K562 (cell line): Measurements from ENCODE around the gene RHCG. TPM values are rescaled to one million over a fixed set of nuclear protein-coding genes. Genes with fewer than 3 reads are reported as not detected.
A peak's percentile ranks its signal among the peaks of the same experiment; 100 is the strongest.

ENCODE experiments used
- BMI1 ChIP-seq: fragments of 150-350 bp; IDR thresholded peaks from 2 replicates; pipeline ENCODE4 v1.6.1; 2014; ENCODE audit warnings: low read length
- CAMTA2 ChIP-seq: fragments of 250-450 bp; sonication (Bioruptor Pico); conservative IDR thresholded peaks from 2 replicates; pipeline ENCODE4 v1.5.1; 2022
- DIDO1 ChIP-seq: fragments of 450-650 bp; IDR thresholded peaks from 2 replicates; pipeline ENCODE4 v1.6.1; 2016; ENCODE audit warnings: low read depth, missing biosample characterization, missing genetic modification characterization
- EZH2 ChIP-seq: IDR thresholded peaks from 2 replicates; pipeline ENCODE4 v1.6.1; 2012; ENCODE audit warnings: low read depth, mild to moderate bottlenecking, inconsistent platforms, low read length, borderline replicate concordance
- JUNB ChIP-seq: fragments of 450-650 bp; formaldehyde crosslinking; conservative IDR thresholded peaks from 2 replicates; pipeline ENCODE4 v1.4.0; 2020; ENCODE audit warnings: mild to moderate bottlenecking
- NR2C1 ChIP-seq, 2 experiments: fragments of 450-650 bp; IDR thresholded peaks; 2 replicates each; pipeline ENCODE4 v1.6.1; 2017; ENCODE audit warnings: mild to moderate bottlenecking in 2 of 2, antibody characterized with exemption in 1 of 2, inconsistent platforms in 1 of 2, missing compliant biosample characterization in 1 of 2, missing genetic modification characterization in 1 of 2
- POLR2A ChIP-seq: fragments of 450-650 bp; conservative IDR thresholded peaks from 2 replicates; pipeline ENCODE4 v1.6.1; 2016
- POLR2H ChIP-seq: IDR thresholded peaks from 2 replicates; pipeline ENCODE4 v1.6.1; 2016; ENCODE audit warnings: missing genetic modification characterization, low read depth, mild to moderate bottlenecking, control low read depth, missing compliant biosample characterization, moderate library complexity
- RNF2 ChIP-seq: sonication (generic); IDR thresholded peaks from 2 replicates; pipeline ENCODE4 v1.6.1; 2016
- SIX5 ChIP-seq, 2 experiments: IDR thresholded peaks; 2 replicates each; pipeline ENCODE4 v1.6.1; 2011; ENCODE audit warnings: low read length in 2 of 2, borderline replicate concordance in 1 of 2, low read depth in 1 of 2, mild to moderate bottlenecking in 1 of 2, moderate library complexity in 1 of 2; ENCODE audit not compliant: insufficient read depth in 1 of 2
- SNIP1 ChIP-seq: fragments of 450-650 bp; IDR thresholded peaks from 2 replicates; pipeline ENCODE4 v1.7.1; 2017; ENCODE audit warnings: low read depth, mild to moderate bottlenecking
- TRIM24 ChIP-seq, 2 experiments: fragments of 450-650 bp; IDR thresholded peaks; 2 replicates each; pipeline ENCODE4 v1.6.1; 2016
- ZBTB8A ChIP-seq: fragments of 450-650 bp; IDR thresholded peaks from 2 replicates; pipeline ENCODE4 v1.6.1; 2018; ENCODE audit warnings: mild to moderate bottlenecking, moderate library complexity; ENCODE audit not compliant: partially characterized antibody
- ZNF785 ChIP-seq: fragments of 250-450 bp; sonication (Bioruptor Pico); IDR thresholded peaks from 2 replicates; pipeline ENCODE4 v1.4.0; 2020; ENCODE audit warnings: mild to moderate bottlenecking
- polyA plus RNA-seq, 8 experiments: library from polyadenylated mRNA; depleted of rRNA in 4 of 8; stranded (reverse) in 5 of 8; unstranded in 3 of 8; fragments of >200 nt; fragmentation: Nextera tagmentation in 2 of 8; fragmentation: Illumina TruSeq in 1 of 8; extraction: Ambion mirVana in 2 of 8; extraction: Trizol in 1 of 8; gene quantifications; 2 replicates each; pipeline versions ENCODE4 v1.2.1 to v1.2.3, GENCODE V29; 2011 to 2014; ENCODE audit warnings: inconsistent platforms in 1 of 8, missing spikeins in 1 of 8
- total RNA-seq, 7 experiments: library from RNA; depleted of rRNA in 6 of 7; stranded (reverse); fragments of >200 nt in 6 of 7; fragmentation: Illumina TruSeq in 2 of 7; extraction: Trizol in 2 of 7; gene quantifications; 2 replicates each; pipeline versions ENCODE4 v1.2.1 to v1.2.3, GENCODE V29; 2011 to 2021; ENCODE audit warnings: low replicate concordance in 1 of 7
- TF ChIP-seq, protein P1 (sequence below), 2 experiments: fragments of 450-650 bp in 1 of 2; sonication (generic) in 1 of 2; formaldehyde crosslinking in 1 of 2; IDR thresholded peaks; 2 replicates each; pipeline versions ENCODE4 v1.7.1 to v1.9.0; 2016 to 2022; ENCODE audit warnings: inconsistent platforms in 1 of 2, mild to moderate bottlenecking in 1 of 2, missing genetic modification reagents in 1 of 2
- TF ChIP-seq, protein P2 (sequence below): fragments of 450-650 bp; conservative IDR thresholded peaks from 2 replicates; pipeline ENCODE4 v1.6.1; 2016; ENCODE audit warnings: missing genetic modification characterization, low read depth, mild to moderate bottlenecking, missing compliant biosample characterization, moderate library complexity
- TF ChIP-seq, protein P3 (sequence below): fragments of 450-650 bp; IDR thresholded peaks from 2 replicates; pipeline ENCODE4 v1.7.0; 2016; ENCODE audit warnings: borderline replicate concordance
- TF ChIP-seq, protein P4 (sequence below): sonication (generic); formaldehyde crosslinking; IDR thresholded peaks from 2 replicates; pipeline ENCODE4 v1.8.0; 2022; ENCODE audit warnings: mild to moderate bottlenecking, missing genetic modification reagents

The RHCG gene
- total and polyA plus RNA-seq, 9 of the 15 experiments (the other 6 are each of a cell fraction or from before 2014, with no cell fraction given): not detected

DNA sequence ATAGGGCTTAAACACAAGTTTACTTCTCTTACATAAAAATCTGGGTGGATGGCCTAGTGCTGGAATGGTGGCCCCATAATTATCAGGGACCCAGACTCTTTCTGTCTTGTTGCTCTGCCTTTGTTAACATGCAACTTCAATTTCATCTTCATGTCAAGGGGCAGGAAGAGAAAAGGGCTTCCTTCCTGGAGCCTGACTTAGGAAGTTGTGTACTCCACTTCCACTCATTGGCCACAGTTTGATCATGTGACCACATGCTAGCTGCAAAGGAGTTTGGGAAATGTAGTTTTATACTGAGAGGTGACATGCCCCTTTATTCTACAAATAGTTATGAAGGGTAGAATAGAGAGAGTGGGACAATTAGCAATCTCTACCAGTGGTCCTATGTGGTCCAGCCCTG, 39.3 kb downstream of the RHCG start (continued):
- TF ChIP-seq, protein P1, sequence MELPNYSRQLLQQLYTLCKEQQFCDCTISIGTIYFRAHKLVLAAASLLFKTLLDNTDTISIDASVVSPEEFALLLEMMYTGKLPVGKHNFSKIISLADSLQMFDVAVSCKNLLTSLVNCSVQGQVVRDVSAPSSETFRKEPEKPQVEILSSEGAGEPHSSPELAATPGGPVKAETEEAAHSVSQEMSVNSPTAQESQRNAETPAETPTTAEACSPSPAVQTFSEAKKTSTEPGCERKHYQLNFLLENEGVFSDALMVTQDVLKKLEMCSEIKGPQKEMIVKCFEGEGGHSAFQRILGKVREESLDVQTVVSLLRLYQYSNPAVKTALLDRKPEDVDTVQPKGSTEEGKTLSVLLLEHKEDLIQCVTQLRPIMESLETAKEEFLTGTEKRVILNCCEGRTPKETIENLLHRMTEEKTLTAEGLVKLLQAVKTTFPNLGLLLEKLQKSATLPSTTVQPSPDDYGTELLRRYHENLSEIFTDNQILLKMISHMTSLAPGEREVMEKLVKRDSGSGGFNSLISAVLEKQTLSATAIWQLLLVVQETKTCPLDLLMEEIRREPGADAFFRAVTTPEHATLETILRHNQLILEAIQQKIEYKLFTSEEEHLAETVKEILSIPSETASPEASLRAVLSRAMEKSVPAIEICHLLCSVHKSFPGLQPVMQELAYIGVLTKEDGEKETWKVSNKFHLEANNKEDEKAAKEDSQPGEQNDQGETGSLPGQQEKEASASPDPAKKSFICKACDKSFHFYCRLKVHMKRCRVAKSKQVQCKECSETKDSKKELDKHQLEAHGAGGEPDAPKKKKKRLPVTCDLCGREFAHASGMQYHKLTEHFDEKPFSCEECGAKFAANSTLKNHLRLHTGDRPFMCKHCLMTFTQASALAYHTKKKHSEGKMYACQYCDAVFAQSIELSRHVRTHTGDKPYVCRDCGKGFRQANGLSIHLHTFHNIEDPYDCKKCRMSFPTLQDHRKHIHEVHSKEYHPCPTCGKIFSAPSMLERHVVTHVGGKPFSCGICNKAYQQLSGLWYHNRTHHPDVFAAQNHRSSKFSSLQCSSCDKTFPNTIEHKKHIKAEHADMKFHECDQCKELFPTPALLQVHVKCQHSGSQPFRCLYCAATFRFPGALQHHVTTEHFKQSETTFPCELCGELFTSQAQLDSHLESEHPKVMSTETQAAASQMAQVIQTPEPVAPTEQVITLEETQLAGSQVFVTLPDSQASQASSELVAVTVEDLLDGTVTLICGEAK (IDR thresholded peaks at IDR 0.05): peak; percentile 72
- TF ChIP-seq, protein P1 (CRISPR knock-in tag; IDR thresholded peaks at IDR 0.05): no peak
- no peak for TF ChIP-seq TRIM24 (IDR thresholded peaks at IDR 0.05)
- no peak for TF ChIP-seq JUNB (CRISPR knock-in tag)
- TF ChIP-seq SIX5 (IDR thresholded peaks at IDR 0.05; ENCODE audit: borderline replicate concordance in 1 of 2, insufficient read depth in 1 of 2, low read depth in 1 of 2, low read length in 2 of 2): peak; percentile 61 to 62
- TF ChIP-seq, protein P2, sequence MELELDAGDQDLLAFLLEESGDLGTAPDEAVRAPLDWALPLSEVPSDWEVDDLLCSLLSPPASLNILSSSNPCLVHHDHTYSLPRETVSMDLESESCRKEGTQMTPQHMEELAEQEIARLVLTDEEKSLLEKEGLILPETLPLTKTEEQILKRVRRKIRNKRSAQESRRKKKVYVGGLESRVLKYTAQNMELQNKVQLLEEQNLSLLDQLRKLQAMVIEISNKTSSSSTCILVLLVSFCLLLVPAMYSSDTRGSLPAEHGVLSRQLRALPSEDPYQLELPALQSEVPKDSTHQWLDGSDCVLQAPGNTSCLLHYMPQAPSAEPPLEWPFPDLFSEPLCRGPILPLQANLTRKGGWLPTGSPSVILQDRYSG (tag): no peak
- no peak for TF ChIP-seq ZBTB8A
- TF ChIP-seq POLR2H (tag): no peak
- no peak for TF ChIP-seq POLR2A
- no peak for TF ChIP-seq BMI1
- TF ChIP-seq, protein P3, sequence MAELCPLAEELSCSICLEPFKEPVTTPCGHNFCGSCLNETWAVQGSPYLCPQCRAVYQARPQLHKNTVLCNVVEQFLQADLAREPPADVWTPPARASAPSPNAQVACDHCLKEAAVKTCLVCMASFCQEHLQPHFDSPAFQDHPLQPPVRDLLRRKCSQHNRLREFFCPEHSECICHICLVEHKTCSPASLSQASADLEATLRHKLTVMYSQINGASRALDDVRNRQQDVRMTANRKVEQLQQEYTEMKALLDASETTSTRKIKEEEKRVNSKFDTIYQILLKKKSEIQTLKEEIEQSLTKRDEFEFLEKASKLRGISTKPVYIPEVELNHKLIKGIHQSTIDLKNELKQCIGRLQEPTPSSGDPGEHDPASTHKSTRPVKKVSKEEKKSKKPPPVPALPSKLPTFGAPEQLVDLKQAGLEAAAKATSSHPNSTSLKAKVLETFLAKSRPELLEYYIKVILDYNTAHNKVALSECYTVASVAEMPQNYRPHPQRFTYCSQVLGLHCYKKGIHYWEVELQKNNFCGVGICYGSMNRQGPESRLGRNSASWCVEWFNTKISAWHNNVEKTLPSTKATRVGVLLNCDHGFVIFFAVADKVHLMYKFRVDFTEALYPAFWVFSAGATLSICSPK: no peak
- TF ChIP-seq RNF2: no peak
- no peak for TF ChIP-seq DIDO1 (tag)
- no peak for TF ChIP-seq ZNF785 (CRISPR knock-in tag)
- TF ChIP-seq CAMTA2 (CRISPR knock-in tag): no peak
- no peak for TF ChIP-seq SNIP1
- TF ChIP-seq, protein P4, sequence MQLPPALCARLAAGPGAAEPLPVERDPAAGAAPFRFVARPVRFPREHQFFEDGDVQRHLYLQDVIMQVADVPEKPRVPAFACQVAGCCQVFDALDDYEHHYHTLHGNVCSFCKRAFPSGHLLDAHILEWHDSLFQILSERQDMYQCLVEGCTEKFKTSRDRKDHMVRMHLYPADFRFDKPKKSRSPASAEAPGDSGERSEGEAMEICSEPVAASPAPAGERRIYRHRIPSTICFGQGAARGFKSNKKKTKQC (CRISPR knock-in tag): no peak
- TF ChIP-seq EZH2: no peak
- TF ChIP-seq NR2C1 (IDR thresholded peaks at IDR 0.05): peak; percentile 67
- TF ChIP-seq NR2C1 (tag; IDR thresholded peaks at IDR 0.05): peak; percentile 84
